ENCODE data around the gene SFXN5. TPM values are rescaled to one million over a fixed set of nuclear protein-coding genes. Genes with fewer than 3 reads are reported as not detected.
"Not testable (repeated sequence)": the region's sequence is repeated elsewhere in the genome, so short reads cannot be mapped to it uniquely, and the experiment has no call there.

SFXN5 gene
- total RNA-seq, 1 donor from 2014 or later, result 5.1 TPM

- no peak for DNase-seq
These were observed 5.9 kb upstream of the SFXN5 start for GRCh38 chr2:73077424-73077795.

GRCh38 chr2:73076701-73077423, 5.3 kb upstream of the SFXN5 start:
- DNase-seq, result no peak

GRCh38 chr2:73075477-73076373, 4.2 kb upstream of the SFXN5 start:
- DNase-seq, result no peak

GRCh38 chr2:73074110-73075069, 2.9 kb upstream of the SFXN5 start:
- DNase-seq, result no peak

GRCh38 chr2:73072416-73072815, 904 bp upstream of the SFXN5 start:
- DNase-seq, result no peak

- DNase-seq, result peak; percentile 39
These were observed 550 bp upstream of the SFXN5 start for GRCh38 chr2:73072129-73072395.

- DNase-seq, result no peak
These were observed 711 bp downstream of the SFXN5 start for GRCh38 chr2:73070643-73071359.

GRCh38 chr2:73069855-73070642, 1.5 kb downstream of the SFXN5 start:
- no peak for DNase-seq

- DNase-seq, result no peak
These were observed 2.3 kb downstream of the SFXN5 start for GRCh38 chr2:73069041-73069854.

- no peak for DNase-seq
These were observed 3.4 kb downstream of the SFXN5 start for GRCh38 chr2:73068147-73068546.

- DNase-seq, result no peak
These were observed 4.5 kb downstream of the SFXN5 start for GRCh38 chr2:73067043-73067442.

GRCh38 chr2:73065070-73065469, 6.4 kb downstream of the SFXN5 start:
- DNase-seq, result not testable (repeated sequence)

GRCh38 chr2:73063909-73064875, 7.3 kb downstream of the SFXN5 start:
- DNase-seq, result no peak

- DNase-seq, result no peak
These were observed 8.0 kb downstream of the SFXN5 start for GRCh38 chr2:73063472-73063871.

- DNase-seq, result no peak
These were observed 12.4 kb downstream of the SFXN5 start for GRCh38 chr2:73059106-73059505.

GRCh38 chr2:73054980-73055379, 16.5 kb downstream of the SFXN5 start:
- no peak for DNase-seq

GRCh38 chr2:73053316-73054114, 18.0 kb downstream of the SFXN5 start:
- DNase-seq, result no peak

- no peak for DNase-seq
These were observed 21.4 kb downstream of the SFXN5 start for GRCh38 chr2:73050121-73050545.

Data from skin of body (tissue), 2 donors.